ENCODE results near the gene PDXP. TPM values are rescaled to one million over a fixed set of nuclear protein-coding genes. Genes with fewer than 3 reads are reported as not detected.

PDXP gene
- polyA plus RNA-seq, 1 donor (not counting 4 experiments of a cell fraction or from before 2014, with no cell fraction given) = 5.2 TPM

DNA sequence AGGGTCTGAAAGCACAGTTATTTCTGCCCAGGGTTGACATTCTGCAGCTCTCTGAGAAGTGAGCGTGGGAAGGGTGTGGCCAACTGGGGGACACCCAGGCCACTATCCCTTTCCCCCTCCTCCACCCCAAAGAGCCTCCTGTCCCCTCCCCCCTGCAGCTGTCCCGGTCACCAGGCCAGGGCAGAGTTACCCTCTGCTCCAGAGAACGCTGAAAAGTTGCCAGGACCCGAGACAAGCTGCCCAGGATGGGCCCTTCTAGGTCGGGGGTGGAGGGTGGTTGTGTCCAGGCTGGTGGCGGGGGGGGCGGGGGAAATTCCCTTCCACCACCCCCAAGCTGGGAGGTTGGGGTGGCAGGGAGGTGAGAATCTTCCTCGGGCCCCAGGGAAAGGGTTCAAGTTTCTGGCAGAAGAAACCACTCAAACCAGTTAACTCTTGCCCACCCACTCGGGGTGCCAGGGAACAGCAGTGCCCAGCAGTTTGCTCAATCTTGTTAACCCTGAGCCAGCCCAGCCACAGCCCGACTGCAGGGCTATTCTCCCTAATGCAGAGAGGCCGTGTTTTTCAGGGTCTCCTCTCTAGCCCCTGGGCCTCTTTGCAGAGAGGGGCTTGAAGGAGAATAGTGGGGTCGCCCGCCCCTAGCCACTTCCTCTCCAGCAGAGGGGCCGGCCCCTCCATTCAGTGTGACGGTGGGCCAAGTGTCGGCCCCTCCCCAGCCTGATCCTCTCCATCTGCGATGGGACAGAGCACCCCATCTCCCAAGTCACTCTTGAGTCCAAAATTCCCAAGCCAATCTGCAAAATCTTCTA lies 17.6 kb downstream of the PDXP start:
- TF ChIP-seq EZH2 (IDR thresholded peaks at IDR 0.05; ENCODE audit: low read length) = no peak
- TF ChIP-seq, protein P1, sequence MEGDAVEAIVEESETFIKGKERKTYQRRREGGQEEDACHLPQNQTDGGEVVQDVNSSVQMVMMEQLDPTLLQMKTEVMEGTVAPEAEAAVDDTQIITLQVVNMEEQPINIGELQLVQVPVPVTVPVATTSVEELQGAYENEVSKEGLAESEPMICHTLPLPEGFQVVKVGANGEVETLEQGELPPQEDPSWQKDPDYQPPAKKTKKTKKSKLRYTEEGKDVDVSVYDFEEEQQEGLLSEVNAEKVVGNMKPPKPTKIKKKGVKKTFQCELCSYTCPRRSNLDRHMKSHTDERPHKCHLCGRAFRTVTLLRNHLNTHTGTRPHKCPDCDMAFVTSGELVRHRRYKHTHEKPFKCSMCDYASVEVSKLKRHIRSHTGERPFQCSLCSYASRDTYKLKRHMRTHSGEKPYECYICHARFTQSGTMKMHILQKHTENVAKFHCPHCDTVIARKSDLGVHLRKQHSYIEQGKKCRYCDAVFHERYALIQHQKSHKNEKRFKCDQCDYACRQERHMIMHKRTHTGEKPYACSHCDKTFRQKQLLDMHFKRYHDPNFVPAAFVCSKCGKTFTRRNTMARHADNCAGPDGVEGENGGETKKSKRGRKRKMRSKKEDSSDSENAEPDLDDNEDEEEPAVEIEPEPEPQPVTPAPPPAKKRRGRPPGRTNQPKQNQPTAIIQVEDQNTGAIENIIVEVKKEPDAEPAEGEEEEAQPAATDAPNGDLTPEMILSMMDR (optimal IDR thresholded peaks at IDR 0.05 in 1 of 3, IDR thresholded peaks at IDR 0.05 in 1 of 3, conservative IDR thresholded peaks at IDR 0.05 in 1 of 3; ENCODE audit: extremely low read depth in 1 of 3, insufficient read depth in 2 of 3, low read length in 3 of 3) = no peak
- no peaks in the 10 kb centered on the region for H3K27me3 ChIP-seq (ENCODE audit: control insufficient read depth, extremely low read depth, insufficient read depth, low read length)
- dilution Hi-C loops (cut with MboI; ENCODE audit: extremely low pct_ligation_motif_present, low sequenced_read_pairs) = no loop called here
- peak overlapping the region; percentile 62 to 90 (median 69) for H3K4me3 ChIP-seq (ENCODE audit: control insufficient read depth in 2 of 3, extremely low read depth in 1 of 3, insufficient read depth in 2 of 3, low read depth in 1 of 3, low read length in 3 of 3)
- peaks cover 25% of the 10 kb centered on the region for H3K4me1 ChIP-seq (ENCODE audit: control insufficient read depth, extremely low read depth, insufficient read depth, low read length)
- peaks cover 7% of the 10 kb centered on the region for H4K20me1 ChIP-seq (ENCODE audit: control insufficient read depth, extremely low read depth, insufficient read depth, low read length)
- H3K36me3 ChIP-seq (ENCODE audit: control insufficient read depth in 2 of 2, extremely low read depth in 1 of 2, insufficient read depth in 2 of 2, low read length in 2 of 2) = peaks cover 0 to 4% of the 10 kb centered on the region in 2 experiments
- FAIRE-seq = no peak
- peak overlapping the region; percentile 89 for H3K4me2 ChIP-seq (ENCODE audit: control insufficient read depth, extremely low read depth, insufficient read depth, low read depth, low read length)
- DNase-seq (ENCODE audit: low read depth, low spot score) = no peak
- H3K9me3 ChIP-seq (ENCODE audit: control insufficient read depth, low read depth, low read length) = no peaks in the 10 kb centered on the region
- no peak overlapping the region for H2AFZ ChIP-seq (ENCODE audit: control insufficient read depth, low read length)
- peak overlapping the region; percentile 80 for H3K27ac ChIP-seq (ENCODE audit: control insufficient read depth, insufficient read depth, low read length)
- H3K9ac ChIP-seq (ENCODE audit: control insufficient read depth, extremely low read depth, insufficient read depth, low read length) = peak overlapping the region; percentile 83
- H3K9me1 ChIP-seq (ENCODE audit: control insufficient read depth, extremely low read depth, insufficient read depth, low read length) = no peaks in the 10 kb centered on the region
- peaks cover 18% of the 10 kb centered on the region for H3K79me2 ChIP-seq (ENCODE audit: control insufficient read depth, insufficient read depth, low read length)

DNA sequence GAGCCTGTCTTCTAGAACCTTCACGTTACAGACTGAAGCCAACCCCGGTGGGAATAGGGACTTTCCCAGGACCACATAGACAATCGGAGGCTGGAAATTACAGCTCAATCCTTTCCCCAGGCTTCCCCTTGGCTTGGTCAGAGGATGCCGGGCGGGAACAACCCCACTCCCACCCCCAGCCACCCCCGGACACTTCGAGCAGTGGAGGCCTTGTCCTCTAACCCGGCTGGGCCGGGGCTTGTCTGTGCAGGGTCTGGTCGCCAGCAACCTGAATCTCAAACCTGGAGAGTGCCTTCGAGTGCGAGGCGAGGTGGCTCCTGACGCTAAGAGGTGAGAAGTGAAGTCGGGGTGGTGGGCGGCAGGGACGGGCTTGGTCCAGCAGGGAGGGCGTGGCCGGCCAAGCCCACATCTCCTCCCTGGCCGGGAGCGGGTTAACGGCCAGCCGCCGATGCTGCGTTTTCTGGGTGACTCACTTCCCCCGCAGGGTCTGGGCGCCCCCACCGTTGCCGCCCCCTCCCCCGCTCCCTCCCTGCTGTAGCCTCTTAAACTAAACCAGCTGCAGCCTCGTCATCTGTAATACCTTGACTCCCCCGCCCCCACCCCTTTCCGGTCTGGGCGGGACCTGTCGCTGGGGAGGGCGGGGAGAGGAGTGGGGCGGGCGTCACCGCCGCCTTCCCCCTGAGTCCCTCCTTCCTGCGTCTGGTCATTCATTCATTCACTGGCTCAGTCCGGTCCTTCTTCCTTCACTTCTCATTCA lies 18.4 kb downstream of the PDXP start:
- no peaks in the 10 kb centered on the region for H3K27me3 ChIP-seq (ENCODE audit: control insufficient read depth, extremely low read depth, insufficient read depth, low read length)
- peak overlapping the region; percentile 80 for H3K27ac ChIP-seq (ENCODE audit: control insufficient read depth, insufficient read depth, low read length)
- H3K4me3 ChIP-seq (ENCODE audit: control insufficient read depth in 2 of 3, extremely low read depth in 1 of 3, insufficient read depth in 2 of 3, low read depth in 1 of 3, low read length in 3 of 3) = peak overlapping the region; percentile 62 to 90 (median 70)
- FAIRE-seq (peak; percentile 26), DNase-seq (ENCODE audit: low read depth, low spot score) (peak; percentile 85)
- H3K4me2 ChIP-seq (ENCODE audit: control insufficient read depth, extremely low read depth, insufficient read depth, low read depth, low read length) = peak overlapping the region; percentile 89
- no peaks in the 10 kb centered on the region for H3K9me1 ChIP-seq (ENCODE audit: control insufficient read depth, extremely low read depth, insufficient read depth, low read length)
- H3K9ac ChIP-seq (ENCODE audit: control insufficient read depth, extremely low read depth, insufficient read depth, low read length) = peak overlapping the region; percentile 83
- no peaks in the 10 kb centered on the region for H3K9me3 ChIP-seq (ENCODE audit: control insufficient read depth, low read depth, low read length)
- H4K20me1 ChIP-seq (ENCODE audit: control insufficient read depth, extremely low read depth, insufficient read depth, low read length) = peaks cover 7% of the 10 kb centered on the region
- H3K4me1 ChIP-seq (ENCODE audit: control insufficient read depth, extremely low read depth, insufficient read depth, low read length) = peaks cover 25% of the 10 kb centered on the region
- dilution Hi-C loops (cut with MboI; ENCODE audit: extremely low pct_ligation_motif_present, low sequenced_read_pairs) = no loop called here
- H2AFZ ChIP-seq (ENCODE audit: control insufficient read depth, low read length) = peak overlapping the region; percentile 49
- peaks cover 18% of the 10 kb centered on the region for H3K79me2 ChIP-seq (ENCODE audit: control insufficient read depth, insufficient read depth, low read length)
- peaks cover 0 to 4% of the 10 kb centered on the region in 2 experiments for H3K36me3 ChIP-seq (ENCODE audit: control insufficient read depth in 2 of 2, extremely low read depth in 1 of 2, insufficient read depth in 2 of 2, low read length in 2 of 2)
- TF ChIP-seq EZH2 (IDR thresholded peaks at IDR 0.05; ENCODE audit: low read length) = no peak
- TF ChIP-seq, protein P1 (optimal IDR thresholded peaks at IDR 0.05 in 1 of 3, IDR thresholded peaks at IDR 0.05 in 1 of 3, conservative IDR thresholded peaks at IDR 0.05 in 1 of 3; ENCODE audit: extremely low read depth in 1 of 3, insufficient read depth in 2 of 3, low read length in 3 of 3) = no peak

All from keratinocyte (primary cell).